GM21576 (cell line): ENCODE data around the gene CCM2L.

Experiments
- ATAC-seq: cut with Tn5 transposase; IDR thresholded peaks from one replicate; pipeline ENCODE4 v1.9.1; 2021; ENCODE audit warnings: mild to moderate bottlenecking, moderate library complexity; ENCODE audit not compliant: unreplicated experiment

CCM2L gene

GRCh38 chr20:31992086-31992485 lies 18.2 kb upstream of the CCM2L start:
- ATAC-seq, result no peak

- ATAC-seq, result no peak
Measured at GRCh38 chr20:31996996-31997395, 13.2 kb upstream of the CCM2L start.

GRCh38 chr20:31998246-31998645 lies 12.0 kb upstream of the CCM2L start:
- ATAC-seq, result no peak

- ATAC-seq, result no peak
Measured at GRCh38 chr20:32003325-32003724, 6.9 kb upstream of the CCM2L start.

GRCh38 chr20:32004963-32005362 lies 5.3 kb upstream of the CCM2L start:
- no peak for ATAC-seq

GRCh38 chr20:32006053-32006452 lies 4.2 kb upstream of the CCM2L start:
- no peak for ATAC-seq

GRCh38 chr20:32006841-32007786 lies 3.1 kb upstream of the CCM2L start:
- ATAC-seq, result no peak

GRCh38 chr20:32007787-32008616 lies 2.2 kb upstream of the CCM2L start:
- no peak for ATAC-seq

- no peak for ATAC-seq
Measured at GRCh38 chr20:32009564-32009963, 674 bp upstream of the CCM2L start.

- ATAC-seq, result no peak
Measured at GRCh38 chr20:32010666-32011065, 428 bp downstream of the CCM2L start.

GRCh38 chr20:32012159-32012688 lies 2.0 kb downstream of the CCM2L start:
- ATAC-seq, result no peak

GRCh38 chr20:32013326-32013725 lies 3.1 kb downstream of the CCM2L start:
- ATAC-seq, result no peak

- ATAC-seq, result no peak
Measured at GRCh38 chr20:32017711-32018251, 7.5 kb downstream of the CCM2L start.

GRCh38 chr20:32018269-32019155 lies 8.3 kb downstream of the CCM2L start:
- ATAC-seq, result no peak

GRCh38 chr20:32019156-32019510 lies 8.9 kb downstream of the CCM2L start:
- ATAC-seq, result no peak

GRCh38 chr20:32019563-32020463 lies 9.6 kb downstream of the CCM2L start:
- ATAC-seq, result no peak

- no peak for ATAC-seq
Measured at GRCh38 chr20:32021091-32021490, 10.9 kb downstream of the CCM2L start.

GRCh38 chr20:32024683-32025295 lies 14.6 kb downstream of the CCM2L start:
- no peak for ATAC-seq

- no peak for ATAC-seq
Measured at GRCh38 chr20:32027643-32028042, 17.4 kb downstream of the CCM2L start.
